Stimulated activated CD8-positive, alpha-beta memory T cell treated with anti-CD3 and anti-CD28 coated beads, Interleukin-4, amount 100 ng/mL, for 4 hours (primary cell): ENCODE results near the gene LCTL.

Source experiments
- DNase-seq, 2 donors: peaks; one replicate each; pipeline ENCODE4 v3.0.0-alpha.2; 2020; ENCODE audit warnings: low read depth in 2 of 2, low spot score in 1 of 2

The LCTL gene

GRCh38 chr15:66565741-66566144, at the start of gene LCTL:
Gene LCTL (minus strand): TSS chr15:66565998. CDS start chr15:66565365, 633 bp downstream.
- DNase-seq = no peak

- DNase-seq = no peak
Measured at GRCh38 chr15:66614951-66615760, 49.4 kb upstream of the LCTL start.

GRCh38 chr15:66614456-66614855, 48.7 kb upstream of the LCTL start:
- no peak for DNase-seq

GRCh38 chr15:66613743-66614142, 47.9 kb upstream of the LCTL start:
- DNase-seq = no peak

GRCh38 chr15:66611257-66612053, 45.7 kb upstream of the LCTL start:
- DNase-seq = no peak

GRCh38 chr15:66609876-66610275, 44.1 kb upstream of the LCTL start:
- no peak for DNase-seq

GRCh38 chr15:66608881-66609280, 43.1 kb upstream of the LCTL start:
- no peak for DNase-seq

GRCh38 chr15:66608159-66608558, 42.4 kb upstream of the LCTL start:
- no peak for DNase-seq

GRCh38 chr15:66603301-66604179, 37.7 kb upstream of the LCTL start:
- DNase-seq = peak; percentile 22 to 26

GRCh38 chr15:66601521-66601920, 35.7 kb upstream of the LCTL start:
- no peak for DNase-seq

- no peak for DNase-seq
Measured at GRCh38 chr15:66600240-66600627, 34.4 kb upstream of the LCTL start.

- no peak for DNase-seq
Measured at GRCh38 chr15:66599536-66600239, 33.9 kb upstream of the LCTL start.

- DNase-seq = no peak
Measured at GRCh38 chr15:66598095-66598815, 32.5 kb upstream of the LCTL start.

- no peak for DNase-seq
Measured at GRCh38 chr15:66595931-66596545, 30.2 kb upstream of the LCTL start.

GRCh38 chr15:66595332-66595731, 29.5 kb upstream of the LCTL start:
- DNase-seq = no peak

- DNase-seq = no peak
Measured at GRCh38 chr15:66594836-66595235, 29.0 kb upstream of the LCTL start.

- no peak for DNase-seq
Measured at GRCh38 chr15:66594344-66594743, 28.5 kb upstream of the LCTL start.

- no peak for DNase-seq
Measured at GRCh38 chr15:66593219-66593780, 27.5 kb upstream of the LCTL start.

GRCh38 chr15:66592505-66593218, 26.9 kb upstream of the LCTL start:
- no peak for DNase-seq
